K562 (cell line): ENCODE data around the gene COQ8B. TPM values are rescaled to one million over a fixed set of nuclear protein-coding genes. Genes with fewer than 3 reads are reported as not detected.

Source experiments
- BMI1 ChIP-seq: fragments of 150-350 bp; IDR thresholded peaks from 2 replicates; pipeline ENCODE4 v1.6.1; 2014; ENCODE audit warnings: low read length
- CHD1 ChIP-seq: fragments of 200-600 bp; sonication (generic); IDR thresholded peaks from one replicate; pipeline ENCODE4 v1.6.1; 2012; ENCODE audit warnings: mild to moderate bottlenecking, moderate library complexity, low read length, inconsistent platforms
- E2F3 ChIP-seq: fragments of 250-450 bp; sonication (Bioruptor Pico); IDR thresholded peaks from 2 replicates; pipeline ENCODE4 v1.4.0; 2020; ENCODE audit warnings: mild to moderate bottlenecking
- ELF2 ChIP-seq: fragments of 250-450 bp; sonication (Bioruptor Pico); IDR thresholded peaks from 2 replicates; pipeline ENCODE4 v1.5.0; 2021; ENCODE audit warnings: mild to moderate bottlenecking
- FOXM1 ChIP-seq, 2 experiments: fragments of 450-650 bp in 1 of 2; sonication (generic) in 1 of 2; formaldehyde crosslinking in 1 of 2; IDR thresholded peaks; 2 replicates each; pipeline versions ENCODE4 v1.6.1 to v1.9.0; 2017 to 2022; ENCODE audit warnings: low read depth in 2 of 2, mild to moderate bottlenecking in 2 of 2, missing genetic modification reagents in 1 of 2, moderate library complexity in 1 of 2
- RFX7 ChIP-seq: fragments of 250-450 bp; sonication (Bioruptor Pico); IDR thresholded peaks from 2 replicates; pipeline ENCODE4 v1.5.1; 2021; ENCODE audit warnings: mild to moderate bottlenecking
- SIX5 ChIP-seq, 2 experiments: IDR thresholded peaks; 2 replicates each; pipeline ENCODE4 v1.6.1; 2011; ENCODE audit warnings: low read length in 2 of 2, borderline replicate concordance in 1 of 2, low read depth in 1 of 2, mild to moderate bottlenecking in 1 of 2, moderate library complexity in 1 of 2; ENCODE audit not compliant: insufficient read depth in 1 of 2
- YY1 ChIP-seq, 3 experiments: IDR thresholded peaks; 2 replicates each; pipeline ENCODE4 v1.6.1; 2011; ENCODE audit warnings: low read length in 2 of 3, mild to moderate bottlenecking in 2 of 3, moderate library complexity in 2 of 3, borderline replicate concordance in 1 of 3, control low read depth in 1 of 3, low read depth in 1 of 3; ENCODE audit not compliant: insufficient read depth in 3 of 3, insufficient replicate concordance in 2 of 3, control insufficient read depth in 1 of 3, insufficient read length in 1 of 3; ENCODE audit errors: extremely low read depth in 1 of 3
- ZBTB1 ChIP-seq: sonication (generic); formaldehyde crosslinking; IDR thresholded peaks from 2 replicates; pipeline ENCODE4 v1.8.1; 2023; ENCODE audit warnings: missing genetic modification reagents, low read depth, mild to moderate bottlenecking, borderline replicate concordance
- ZFPM2 ChIP-seq: fragments of 250-450 bp; sonication (Bioruptor Pico); IDR thresholded peaks from 2 replicates; pipeline ENCODE4 v1.5.1; 2022; ENCODE audit warnings: mild to moderate bottlenecking
- ZNF764 ChIP-seq: fragments of 250-450 bp; sonication (Bioruptor Pico); IDR thresholded peaks from 2 replicates; pipeline ENCODE4 v1.4.0; 2020; ENCODE audit warnings: low read depth, mild to moderate bottlenecking, moderate library complexity
- polyA plus RNA-seq, 8 experiments: library from polyadenylated mRNA; depleted of rRNA in 4 of 8; stranded (reverse) in 5 of 8; unstranded in 3 of 8; fragments of >200 nt; fragmentation: Nextera tagmentation in 2 of 8; fragmentation: Illumina TruSeq in 1 of 8; extraction: Ambion mirVana in 2 of 8; extraction: Trizol in 1 of 8; gene quantifications; 2 replicates each; pipeline versions ENCODE4 v1.2.1 to v1.2.3, GENCODE V29; 2011 to 2014; ENCODE audit warnings: inconsistent platforms in 1 of 8, missing spikeins in 1 of 8
- total RNA-seq, 7 experiments: library from RNA; depleted of rRNA in 6 of 7; stranded (reverse); fragments of >200 nt in 6 of 7; fragmentation: Illumina TruSeq in 2 of 7; extraction: Trizol in 2 of 7; gene quantifications; 2 replicates each; pipeline versions ENCODE4 v1.2.1 to v1.2.3, GENCODE V29; 2011 to 2021; ENCODE audit warnings: low replicate concordance in 1 of 7
- TF ChIP-seq, protein P1 (sequence below): fragments of 450-650 bp; IDR thresholded peaks from 2 replicates; pipeline ENCODE4 v1.6.1; 2016; ENCODE audit warnings: mild to moderate bottlenecking
- TF ChIP-seq, protein P2 (sequence below): fragments of 150-350 bp; IDR thresholded peaks from 2 replicates; pipeline ENCODE4 v1.6.1; 2014; ENCODE audit warnings: low read depth, mild to moderate bottlenecking, low read length, borderline replicate concordance
- TF ChIP-seq, protein P3 (sequence below): fragments of 250-450 bp; sonication (Bioruptor Pico); IDR thresholded peaks from 2 replicates; pipeline ENCODE4 v1.5.0; 2021; ENCODE audit warnings: mild to moderate bottlenecking, moderate library complexity

COQ8B gene
- total and polyA plus RNA-seq, 9 of the 15 experiments (the other 6 are each of a cell fraction or from before 2014, with no cell fraction given), result 0.41 to 32.3 (median 12.9) TPM

DNA sequence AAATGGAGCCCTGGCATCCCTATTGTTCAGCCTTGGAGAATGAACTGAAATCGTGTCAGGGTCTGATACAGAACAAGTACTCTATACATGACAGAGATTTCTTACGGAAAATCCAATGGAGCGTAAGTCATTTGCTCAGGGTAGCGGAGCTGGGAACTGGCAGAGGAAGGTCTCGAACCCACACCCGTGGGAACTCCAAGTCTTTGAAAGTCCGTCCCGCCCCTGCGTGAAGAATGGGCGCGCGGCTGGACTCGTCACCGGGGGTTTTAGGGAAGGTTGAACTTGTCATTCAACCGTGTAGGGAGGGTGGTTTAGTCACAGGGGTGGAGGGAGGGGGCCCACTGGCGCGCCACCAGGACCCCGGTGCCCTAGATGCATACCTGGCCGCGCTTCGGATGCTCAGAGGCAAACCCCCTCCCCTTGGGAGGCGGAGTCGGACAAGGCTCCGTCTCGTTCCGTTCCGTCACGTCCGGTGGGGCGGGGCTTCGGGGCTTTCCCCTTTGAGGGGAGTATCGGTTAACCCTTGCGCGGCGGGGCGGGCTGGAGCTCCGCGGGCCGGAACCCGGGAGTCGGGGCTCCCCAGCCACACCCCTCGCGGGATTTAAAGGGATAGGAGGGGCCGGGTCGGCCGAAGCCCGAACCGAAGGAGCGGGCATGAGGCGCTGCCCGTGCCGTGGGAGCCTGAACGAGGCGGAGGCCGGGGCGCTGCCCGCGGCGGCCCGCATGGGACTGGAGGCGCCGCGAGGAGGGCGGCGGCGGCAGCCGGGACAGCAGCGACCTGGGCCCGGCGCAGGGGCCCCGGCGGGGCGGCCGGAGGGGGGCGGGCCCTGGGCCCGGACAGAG lies at the start of gene COQ8B, which contains the start of gene ITPKC (continued):
- TF ChIP-seq, protein P1, sequence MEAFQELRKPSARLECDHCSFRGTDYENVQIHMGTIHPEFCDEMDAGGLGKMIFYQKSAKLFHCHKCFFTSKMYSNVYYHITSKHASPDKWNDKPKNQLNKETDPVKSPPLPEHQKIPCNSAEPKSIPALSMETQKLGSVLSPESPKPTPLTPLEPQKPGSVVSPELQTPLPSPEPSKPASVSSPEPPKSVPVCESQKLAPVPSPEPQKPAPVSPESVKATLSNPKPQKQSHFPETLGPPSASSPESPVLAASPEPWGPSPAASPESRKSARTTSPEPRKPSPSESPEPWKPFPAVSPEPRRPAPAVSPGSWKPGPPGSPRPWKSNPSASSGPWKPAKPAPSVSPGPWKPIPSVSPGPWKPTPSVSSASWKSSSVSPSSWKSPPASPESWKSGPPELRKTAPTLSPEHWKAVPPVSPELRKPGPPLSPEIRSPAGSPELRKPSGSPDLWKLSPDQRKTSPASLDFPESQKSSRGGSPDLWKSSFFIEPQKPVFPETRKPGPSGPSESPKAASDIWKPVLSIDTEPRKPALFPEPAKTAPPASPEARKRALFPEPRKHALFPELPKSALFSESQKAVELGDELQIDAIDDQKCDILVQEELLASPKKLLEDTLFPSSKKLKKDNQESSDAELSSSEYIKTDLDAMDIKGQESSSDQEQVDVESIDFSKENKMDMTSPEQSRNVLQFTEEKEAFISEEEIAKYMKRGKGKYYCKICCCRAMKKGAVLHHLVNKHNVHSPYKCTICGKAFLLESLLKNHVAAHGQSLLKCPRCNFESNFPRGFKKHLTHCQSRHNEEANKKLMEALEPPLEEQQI, result no peak
- TF ChIP-seq SIX5 (IDR thresholded peaks at IDR 0.05; ENCODE audit: borderline replicate concordance in 1 of 2, insufficient read depth in 1 of 2, low read depth in 1 of 2, low read length in 2 of 2), result no peak
- TF ChIP-seq, protein P2, sequence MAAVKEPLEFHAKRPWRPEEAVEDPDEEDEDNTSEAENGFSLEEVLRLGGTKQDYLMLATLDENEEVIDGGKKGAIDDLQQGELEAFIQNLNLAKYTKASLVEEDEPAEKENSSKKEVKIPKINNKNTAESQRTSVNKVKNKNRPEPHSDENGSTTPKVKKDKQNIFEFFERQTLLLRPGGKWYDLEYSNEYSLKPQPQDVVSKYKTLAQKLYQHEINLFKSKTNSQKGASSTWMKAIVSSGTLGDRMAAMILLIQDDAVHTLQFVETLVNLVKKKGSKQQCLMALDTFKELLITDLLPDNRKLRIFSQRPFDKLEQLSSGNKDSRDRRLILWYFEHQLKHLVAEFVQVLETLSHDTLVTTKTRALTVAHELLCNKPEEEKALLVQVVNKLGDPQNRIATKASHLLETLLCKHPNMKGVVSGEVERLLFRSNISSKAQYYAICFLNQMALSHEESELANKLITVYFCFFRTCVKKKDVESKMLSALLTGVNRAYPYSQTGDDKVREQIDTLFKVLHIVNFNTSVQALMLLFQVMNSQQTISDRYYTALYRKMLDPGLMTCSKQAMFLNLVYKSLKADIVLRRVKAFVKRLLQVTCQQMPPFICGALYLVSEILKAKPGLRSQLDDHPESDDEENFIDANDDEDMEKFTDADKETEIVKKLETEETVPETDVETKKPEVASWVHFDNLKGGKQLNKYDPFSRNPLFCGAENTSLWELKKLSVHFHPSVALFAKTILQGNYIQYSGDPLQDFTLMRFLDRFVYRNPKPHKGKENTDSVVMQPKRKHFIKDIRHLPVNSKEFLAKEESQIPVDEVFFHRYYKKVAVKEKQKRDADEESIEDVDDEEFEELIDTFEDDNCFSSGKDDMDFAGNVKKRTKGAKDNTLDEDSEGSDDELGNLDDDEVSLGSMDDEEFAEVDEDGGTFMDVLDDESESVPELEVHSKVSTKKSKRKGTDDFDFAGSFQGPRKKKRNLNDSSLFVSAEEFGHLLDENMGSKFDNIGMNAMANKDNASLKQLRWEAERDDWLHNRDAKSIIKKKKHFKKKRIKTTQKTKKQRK, result no peak
- no peak for TF ChIP-seq ZFPM2 (CRISPR knock-in tag)
- TF ChIP-seq E2F3 (CRISPR knock-in tag), result no peak
- peak; percentile 45 for TF ChIP-seq FOXM1 (IDR thresholded peaks at IDR 0.05; ENCODE audit: low read depth)
- TF ChIP-seq FOXM1 (CRISPR knock-in tag; IDR thresholded peaks at IDR 0.05; ENCODE audit: low read depth), result no peak
- TF ChIP-seq RFX7, result no peak
- no peak for TF ChIP-seq BMI1
- TF ChIP-seq, protein P3, sequence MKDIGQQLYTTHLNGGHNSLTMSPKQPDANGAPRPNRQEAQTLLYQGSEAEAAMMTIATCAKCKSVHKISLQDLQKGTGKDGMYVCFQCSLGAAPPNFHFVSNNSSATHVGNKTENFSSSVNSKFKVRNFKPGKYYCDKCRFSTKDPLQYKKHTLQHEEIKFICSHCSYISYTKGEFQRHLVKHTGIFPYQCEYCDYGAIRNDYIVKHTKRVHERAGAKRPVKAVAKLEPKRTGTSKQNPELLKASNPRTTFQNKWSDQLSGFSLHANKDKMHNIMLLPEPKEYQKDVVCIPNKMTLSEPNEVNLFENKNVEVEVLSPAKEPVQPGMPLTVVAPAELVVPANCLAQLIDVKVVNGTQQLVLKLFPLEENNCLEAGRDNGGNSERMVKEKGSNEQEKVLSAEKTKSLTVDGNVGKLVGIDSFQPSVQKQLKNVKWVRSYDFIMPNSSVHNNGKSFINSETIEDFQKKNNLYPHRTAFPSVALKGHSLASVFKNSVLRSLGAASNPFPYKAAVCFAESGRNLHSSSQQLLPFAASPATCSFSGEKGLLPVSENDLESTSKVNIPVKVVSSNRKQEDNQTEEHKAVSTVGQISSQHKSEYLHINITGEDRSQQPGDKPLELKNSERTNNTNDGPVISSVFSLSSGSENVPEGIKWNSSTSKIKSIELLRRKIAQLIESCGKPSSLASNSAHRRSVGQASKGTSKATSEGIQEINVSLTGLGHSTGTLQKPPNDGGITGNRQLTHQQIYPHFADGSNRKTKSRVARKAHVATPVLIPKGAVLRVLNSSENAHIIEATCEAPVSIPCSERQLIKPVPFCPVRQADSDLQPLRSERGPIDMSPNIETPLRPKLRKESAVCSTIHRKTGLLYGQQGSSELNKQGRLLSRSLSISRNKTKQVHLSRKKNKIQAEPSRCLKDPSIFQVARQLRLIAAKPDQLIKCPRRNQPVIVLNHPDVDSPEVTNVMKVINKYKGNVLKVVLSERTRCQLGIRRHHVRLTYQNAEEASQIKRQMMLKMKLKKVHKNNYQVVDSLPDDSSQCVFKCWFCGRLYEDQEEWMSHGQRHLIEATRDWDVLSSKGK (CRISPR knock-in tag), result no peak
- TF ChIP-seq ELF2 (CRISPR knock-in tag), result peak; percentile 37; the same call in 1 of the 2 replicates
- no peak for TF ChIP-seq CHD1
- 0 out of 2 replicates have a peak, but pooled peaks have one; percentile 58 for TF ChIP-seq ZNF764
- no peak for TF ChIP-seq ZBTB1 (CRISPR knock-in tag)
- peak in 1 of 3 experiments; percentile 25 for TF ChIP-seq YY1 (IDR thresholded peaks at IDR 0.05; ENCODE audit: borderline replicate concordance in 1 of 3, control insufficient read depth in 1 of 3, extremely low read depth in 1 of 3, insufficient read depth in 3 of 3, insufficient read length in 1 of 3, insufficient replicate concordance in 2 of 3, low read depth in 1 of 3, low read length in 2 of 3)
